Measurements from ENCODE around the gene SART3.

- TF ChIP-seq POLR2AphosphoS5 (IDR thresholded peaks at IDR 0.05; ENCODE audit: low read depth, low read length) (no peak), POLR2A (IDR thresholded peaks at IDR 0.05; ENCODE audit: low read depth, low read length) (no peak)
Observed at GRCh38 chr12:108538146-108538545, 22.8 kb downstream of the SART3 start.

Measured in GM12892 (cell line).